ENCODE results near the gene TTLL7.
A peak's percentile ranks its signal among the peaks of the same experiment; 100 is the strongest.

The TTLL7 gene

GRCh38 chr1:83998498-83999315 is at the start of gene TTLL7:
TSS of gene TTLL7 (minus strand) at chr1:83999132. CDS start at chr1:83952211, 46,921 bp downstream.
- DNase-seq = peak; percentile 33

- no peak for DNase-seq
Observed at GRCh38 chr1:84042461-84042860, 43.5 kb upstream of the TTLL7 start.

- DNase-seq = no peak
Observed at GRCh38 chr1:84037758-84038611, 39.1 kb upstream of the TTLL7 start.

- DNase-seq = no peak
Observed at GRCh38 chr1:84031802-84032327, 32.9 kb upstream of the TTLL7 start.

- DNase-seq = no peak
Observed at GRCh38 chr1:84027368-84027767, 28.4 kb upstream of the TTLL7 start.

GRCh38 chr1:84025966-84026365 is 27.0 kb upstream of the TTLL7 start:
- DNase-seq = no peak

GRCh38 chr1:84021822-84022221 is 22.9 kb upstream of the TTLL7 start:
- no peak for DNase-seq

GRCh38 chr1:84020151-84020550 is 21.2 kb upstream of the TTLL7 start:
- no peak for DNase-seq

- DNase-seq = no peak
Observed at GRCh38 chr1:84019217-84019616, 20.3 kb upstream of the TTLL7 start.

- DNase-seq = no peak
Observed at GRCh38 chr1:84013708-84014107, 14.8 kb upstream of the TTLL7 start.

- no peak for DNase-seq
Observed at GRCh38 chr1:84012018-84012417, 13.1 kb upstream of the TTLL7 start.

- DNase-seq = no peak
Observed at GRCh38 chr1:84010136-84010535, 11.2 kb upstream of the TTLL7 start.

GRCh38 chr1:84008631-84009030 is 9.7 kb upstream of the TTLL7 start:
- DNase-seq = no peak

- DNase-seq = no peak
Observed at GRCh38 chr1:84006591-84006990, 7.7 kb upstream of the TTLL7 start.

- no peak for DNase-seq
Observed at GRCh38 chr1:84001501-84001900, 2.6 kb upstream of the TTLL7 start.

GRCh38 chr1:84000954-84001495 is 2.1 kb upstream of the TTLL7 start:
- no peak for DNase-seq

GRCh38 chr1:84000196-84000885 is 1.4 kb upstream of the TTLL7 start:
- DNase-seq = no peak

- DNase-seq = no peak
Observed at GRCh38 chr1:83999316-83999819, 436 bp upstream of the TTLL7 start.

GRCh38 chr1:83998205-83998497 is 781 bp downstream of the TTLL7 start:
- no peak for DNase-seq

- no peak for DNase-seq
Observed at GRCh38 chr1:83997631-83998030, 1.3 kb downstream of the TTLL7 start.

GRCh38 chr1:83996621-83997020 is 2.3 kb downstream of the TTLL7 start:
- DNase-seq = no peak

GRCh38 chr1:83996191-83996590 is 2.7 kb downstream of the TTLL7 start:
- no peak for DNase-seq

- no peak for DNase-seq
Observed at GRCh38 chr1:83995649-83996048, 3.3 kb downstream of the TTLL7 start.

Data from activated gamma-delta T cell treated with Interleukin-2 at 50 U/mL for 16 hours (primary cell).